ENCODE measurements around the gene FXYD6. TPM values are rescaled to one million over a fixed set of nuclear protein-coding genes. Genes with fewer than 3 reads are reported as not detected.
A peak's percentile ranks its signal among the peaks of the same experiment; 100 is the strongest.
"Not testable (repeated sequence)": the region's sequence is repeated elsewhere in the genome, so short reads cannot be mapped to it uniquely, and the experiment has no call there.

Gene FXYD6
- total RNA-seq, 1 donor from 2014 or later = 113 TPM

DNA sequence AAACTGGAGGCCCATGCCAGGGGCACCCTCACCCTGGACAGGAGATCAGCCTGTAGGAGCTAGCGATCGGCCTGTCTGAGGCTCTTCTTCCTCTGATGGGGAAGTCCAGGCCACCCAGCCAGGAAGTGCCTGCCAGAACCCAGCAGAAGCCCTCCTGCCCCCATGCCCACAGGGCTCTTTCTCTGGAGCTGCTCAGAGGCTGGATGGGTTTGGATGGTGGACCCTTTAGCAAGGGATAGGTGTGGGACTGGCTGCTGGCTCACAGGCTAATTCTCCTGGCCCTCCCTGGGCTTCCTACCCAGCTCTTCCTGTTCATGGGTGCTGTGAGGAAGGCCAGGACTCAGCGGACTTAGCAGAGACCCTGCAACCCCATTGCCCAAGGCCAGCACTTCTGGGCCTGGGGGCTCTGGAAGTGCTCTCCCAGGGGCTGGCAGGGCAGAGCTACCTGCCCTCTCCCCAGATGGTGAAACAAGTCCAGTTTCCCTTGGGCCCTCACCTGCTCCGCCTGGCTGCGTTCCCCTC is 59.6 kb downstream of the FXYD6 start:
- TF ChIP-seq, protein P1, sequence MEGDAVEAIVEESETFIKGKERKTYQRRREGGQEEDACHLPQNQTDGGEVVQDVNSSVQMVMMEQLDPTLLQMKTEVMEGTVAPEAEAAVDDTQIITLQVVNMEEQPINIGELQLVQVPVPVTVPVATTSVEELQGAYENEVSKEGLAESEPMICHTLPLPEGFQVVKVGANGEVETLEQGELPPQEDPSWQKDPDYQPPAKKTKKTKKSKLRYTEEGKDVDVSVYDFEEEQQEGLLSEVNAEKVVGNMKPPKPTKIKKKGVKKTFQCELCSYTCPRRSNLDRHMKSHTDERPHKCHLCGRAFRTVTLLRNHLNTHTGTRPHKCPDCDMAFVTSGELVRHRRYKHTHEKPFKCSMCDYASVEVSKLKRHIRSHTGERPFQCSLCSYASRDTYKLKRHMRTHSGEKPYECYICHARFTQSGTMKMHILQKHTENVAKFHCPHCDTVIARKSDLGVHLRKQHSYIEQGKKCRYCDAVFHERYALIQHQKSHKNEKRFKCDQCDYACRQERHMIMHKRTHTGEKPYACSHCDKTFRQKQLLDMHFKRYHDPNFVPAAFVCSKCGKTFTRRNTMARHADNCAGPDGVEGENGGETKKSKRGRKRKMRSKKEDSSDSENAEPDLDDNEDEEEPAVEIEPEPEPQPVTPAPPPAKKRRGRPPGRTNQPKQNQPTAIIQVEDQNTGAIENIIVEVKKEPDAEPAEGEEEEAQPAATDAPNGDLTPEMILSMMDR (conservative IDR thresholded peaks at IDR 0.05) = no peak
- H3K27ac Mint-ChIP-seq (ENCODE audit: unreplicated experiment) = peak overlapping the region; percentile 89
- no peaks in the 10 kb centered on the region for H3K36me3 Mint-ChIP-seq (ENCODE audit: low read depth)
- H3K4me1 Mint-ChIP-seq = peaks cover 39% of the 10 kb centered on the region
- DNase-seq (ENCODE audit: low read depth, low spot score) = no peak
- peaks cover 3% of the 10 kb centered on the region for H3K27me3 Mint-ChIP-seq (ENCODE audit: low read depth)
- no peaks in the 10 kb centered on the region for H3K9me3 Mint-ChIP-seq
- H3K4me3 Mint-ChIP-seq = peak overlapping the region; percentile 21

- Mint-ChIP-seq H3K4me1 (peaks cover 39% of the 10 kb centered on the region), H3K36me3 (ENCODE audit: low read depth) (no peaks in the 10 kb centered on the region)
Observed at GRCh38 chr11:117816151-117816741, 60.2 kb downstream of the FXYD6 start.

DNA sequence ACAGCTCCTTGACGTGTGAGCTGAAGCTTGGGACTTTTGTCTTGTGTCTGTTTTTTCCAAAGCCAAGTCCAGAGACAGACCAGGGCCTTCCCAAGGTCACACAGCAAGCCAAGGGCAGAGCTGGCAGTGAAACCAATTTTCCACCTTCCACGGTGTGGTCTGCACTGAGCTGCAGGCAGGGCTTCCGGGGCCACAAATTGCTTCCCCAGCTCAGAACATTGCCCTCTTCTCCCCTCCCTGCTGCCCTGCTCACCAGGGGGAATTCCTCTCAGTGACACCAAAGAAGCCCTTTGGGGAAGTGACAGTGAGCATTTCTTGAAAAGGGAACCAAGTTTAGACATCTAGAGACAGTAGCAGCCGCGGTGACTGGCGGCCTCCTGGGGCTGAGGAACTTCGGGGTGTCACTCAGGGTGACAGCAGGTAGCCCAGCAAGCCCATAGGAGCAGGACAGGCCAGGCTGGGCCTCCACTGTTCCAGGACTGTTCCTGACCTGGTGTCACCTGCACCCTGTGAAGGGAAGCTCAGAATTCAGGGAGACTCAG is 61.1 kb downstream of the FXYD6 start:
- H3K36me3 Mint-ChIP-seq (ENCODE audit: low read depth) = no peaks in the 10 kb centered on the region
- peak overlapping the region; percentile 20 for H3K27ac Mint-ChIP-seq (ENCODE audit: unreplicated experiment)

More at GRCh38 chr11:117816151-117816741, 60.2 kb downstream of the FXYD6 start:
- no peaks in the 10 kb centered on the region for H3K9me3 Mint-ChIP-seq
- peak overlapping the region; percentile 80 for H3K27ac Mint-ChIP-seq (ENCODE audit: unreplicated experiment)
- TF ChIP-seq, protein P1 (conservative IDR thresholded peaks at IDR 0.05) = no peak
- peaks cover 8% of the 10 kb centered on the region for H3K27me3 Mint-ChIP-seq (ENCODE audit: low read depth)
- peak; percentile 59 for DNase-seq (ENCODE audit: low read depth, low spot score)
- peak overlapping the region; percentile 56 for H3K4me3 Mint-ChIP-seq

GRCh38 chr11:117814766-117815261 is 61.6 kb downstream of the FXYD6 start:
- no peaks in the 10 kb centered on the region for H3K9me3 Mint-ChIP-seq
- TF ChIP-seq, protein P1 (conservative IDR thresholded peaks at IDR 0.05) = no peak
- H3K4me3 Mint-ChIP-seq = peak overlapping the region; percentile 16
- DNase-seq (ENCODE audit: low read depth, low spot score) = no peak
- H3K27ac Mint-ChIP-seq (ENCODE audit: unreplicated experiment) = peak overlapping the region; percentile 20
- no peaks in the 10 kb centered on the region for H3K36me3 Mint-ChIP-seq (ENCODE audit: low read depth)
- peaks cover 20% of the 10 kb centered on the region for H3K27me3 Mint-ChIP-seq (ENCODE audit: low read depth)
- peaks cover 42% of the 10 kb centered on the region for H3K4me1 Mint-ChIP-seq

More for the DNA sequence above, 61.1 kb downstream of the FXYD6 start:
- TF ChIP-seq, protein P1 (conservative IDR thresholded peaks at IDR 0.05) = no peak
- H3K27me3 Mint-ChIP-seq (ENCODE audit: low read depth) = peaks cover 17% of the 10 kb centered on the region
- no peaks in the 10 kb centered on the region for H3K9me3 Mint-ChIP-seq
- no peak overlapping the region for H3K4me3 Mint-ChIP-seq
- H3K4me1 Mint-ChIP-seq = peaks cover 39% of the 10 kb centered on the region
- no peak for DNase-seq (ENCODE audit: low read depth, low spot score)

DNA sequence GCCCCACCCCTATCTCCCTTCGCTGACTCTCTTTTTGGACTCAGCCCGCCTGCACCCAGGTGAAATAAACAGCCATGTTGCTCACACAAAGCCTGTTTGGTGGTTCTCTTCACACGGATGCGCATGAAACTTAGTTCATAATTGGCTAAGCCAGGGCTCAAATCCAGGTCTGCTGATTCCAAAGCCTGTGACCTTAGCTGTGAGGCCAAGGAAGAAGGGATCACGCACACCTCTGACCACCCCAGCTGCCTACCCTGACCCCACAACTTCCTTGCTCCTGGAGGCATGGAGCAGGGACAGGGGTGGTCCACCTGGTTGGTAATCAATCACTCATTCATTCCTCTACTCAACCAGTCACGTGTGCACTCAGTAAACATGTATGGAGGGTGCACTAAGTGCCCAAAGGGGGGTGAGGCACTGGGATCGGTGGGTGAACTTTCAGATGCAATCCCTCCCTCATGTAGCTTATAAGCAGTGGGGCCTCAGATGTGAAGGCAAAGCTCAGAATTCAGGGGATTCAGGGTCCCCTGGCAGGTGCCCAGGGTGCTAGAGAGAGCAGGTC is 62.2 kb downstream of the FXYD6 start:
- no peak overlapping the region for H3K27ac Mint-ChIP-seq (ENCODE audit: unreplicated experiment)
- peaks cover 45% of the 10 kb centered on the region for H3K4me1 Mint-ChIP-seq
- no peak for DNase-seq (ENCODE audit: low read depth, low spot score)
- H3K36me3 Mint-ChIP-seq (ENCODE audit: low read depth) = no peaks in the 10 kb centered on the region
- H3K27me3 Mint-ChIP-seq (ENCODE audit: low read depth) = peaks cover 23% of the 10 kb centered on the region
- H3K9me3 Mint-ChIP-seq = no peaks in the 10 kb centered on the region
- TF ChIP-seq, protein P1 (conservative IDR thresholded peaks at IDR 0.05) = no peak
- no peak overlapping the region for H3K4me3 Mint-ChIP-seq

- H3K9me3 Mint-ChIP-seq; H3K27ac Mint-ChIP-seq (ENCODE audit: unreplicated experiment); H3K4me3 Mint-ChIP-seq; H3K36me3 Mint-ChIP-seq (ENCODE audit: low read depth); DNase-seq (ENCODE audit: low read depth, low spot score): not testable (repeated sequence)
- H3K27me3 Mint-ChIP-seq (ENCODE audit: low read depth) = peaks cover 43% of the 10 kb centered on the region
- peaks cover 20% of the 10 kb centered on the region for H3K4me1 Mint-ChIP-seq
Observed at GRCh38 chr11:117810056-117810451, 66.4 kb downstream of the FXYD6 start.
